ENCODE measurements around the gene LDHB.

DNA sequence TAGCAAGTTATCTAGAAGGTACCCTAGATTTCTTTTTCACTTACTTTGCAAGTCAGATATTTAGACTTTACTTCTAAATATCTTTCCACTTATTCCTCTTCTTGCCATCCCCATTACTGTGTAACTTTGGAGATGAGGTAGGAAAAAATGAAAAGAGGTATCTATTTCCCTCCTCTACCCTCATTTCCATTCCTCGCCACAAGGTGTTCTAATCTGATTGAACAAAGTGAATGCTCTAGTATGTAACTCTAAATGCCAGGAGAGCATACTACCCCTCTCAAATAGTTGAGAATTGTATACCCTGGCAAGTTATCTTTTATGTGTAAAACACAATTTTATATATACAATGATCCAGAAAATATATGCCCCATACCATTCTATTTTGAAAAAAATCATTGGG lies 1.7 kb upstream of the LDHB start:
- no peak for TF ChIP-seq POLR2A (IDR thresholded peaks at IDR 0.05)
- TF ChIP-seq, protein P1, sequence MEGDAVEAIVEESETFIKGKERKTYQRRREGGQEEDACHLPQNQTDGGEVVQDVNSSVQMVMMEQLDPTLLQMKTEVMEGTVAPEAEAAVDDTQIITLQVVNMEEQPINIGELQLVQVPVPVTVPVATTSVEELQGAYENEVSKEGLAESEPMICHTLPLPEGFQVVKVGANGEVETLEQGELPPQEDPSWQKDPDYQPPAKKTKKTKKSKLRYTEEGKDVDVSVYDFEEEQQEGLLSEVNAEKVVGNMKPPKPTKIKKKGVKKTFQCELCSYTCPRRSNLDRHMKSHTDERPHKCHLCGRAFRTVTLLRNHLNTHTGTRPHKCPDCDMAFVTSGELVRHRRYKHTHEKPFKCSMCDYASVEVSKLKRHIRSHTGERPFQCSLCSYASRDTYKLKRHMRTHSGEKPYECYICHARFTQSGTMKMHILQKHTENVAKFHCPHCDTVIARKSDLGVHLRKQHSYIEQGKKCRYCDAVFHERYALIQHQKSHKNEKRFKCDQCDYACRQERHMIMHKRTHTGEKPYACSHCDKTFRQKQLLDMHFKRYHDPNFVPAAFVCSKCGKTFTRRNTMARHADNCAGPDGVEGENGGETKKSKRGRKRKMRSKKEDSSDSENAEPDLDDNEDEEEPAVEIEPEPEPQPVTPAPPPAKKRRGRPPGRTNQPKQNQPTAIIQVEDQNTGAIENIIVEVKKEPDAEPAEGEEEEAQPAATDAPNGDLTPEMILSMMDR (IDR thresholded peaks at IDR 0.05): no peak

Measured in gastroesophageal sphincter (tissue), 3 donors.